ENCODE measurements around the gene BHLHA9. TPM values are rescaled to one million over a fixed set of nuclear protein-coding genes. Genes with fewer than 3 reads are reported as not detected.

Gene BHLHA9
- total RNA-seq, 1 experiment from 2014 or later = 0.21 TPM

GRCh38 chr17:1274245-1274608 is 4.0 kb downstream of the BHLHA9 start:
- CTCF ChIA-PET = no interaction called here
- H3K27ac ChIP-seq (ENCODE audit: low read length) = no peak overlapping the region
- H3K4me3 ChIP-seq (ENCODE audit: low read depth in 2 of 2, low read length in 2 of 2) = no peak overlapping the region
- H3K27me3 ChIP-seq (ENCODE audit: control insufficient read depth, insufficient read depth, low read length) = no peaks in the 10 kb centered on the region
- POLR2A ChIA-PET = no interaction called here
- ATAC-seq = no peak
- TF ChIP-seq POLR2AphosphoS5 (IDR thresholded peaks at IDR 0.05; ENCODE audit: low read depth, low read length) = no peak
- no peak for TF ChIP-seq SIN3A (IDR thresholded peaks at IDR 0.05; ENCODE audit: borderline replicate concordance, insufficient read depth, low read depth, low read length)
- TF ChIP-seq TCF7L2 (IDR thresholded peaks at IDR 0.05; ENCODE audit: low read depth, low read length) = no peak
- no peak for TF ChIP-seq REST (IDR thresholded peaks at IDR 0.05; ENCODE audit: insufficient read depth in 1 of 2, low read depth in 2 of 2, low read length in 1 of 2)
- no peak for TF ChIP-seq CTCF (IDR thresholded peaks at IDR 0.05)
- intact Hi-C loops (cut with micrococcal nuclease; ENCODE audit: unreplicated experiment) = no loop called here
- no peaks in the 10 kb centered on the region for H3K9me3 ChIP-seq (ENCODE audit: control insufficient read depth, insufficient read depth, low read depth, low read length)
- in situ Hi-C loops (cut with HindIII; ENCODE audit: low pct_unique_long_range_greater_than_20kb, low sequenced_read_pairs) = no loop called here
- H3K36me3 ChIP-seq (ENCODE audit: control insufficient read depth, insufficient read depth, low read length) = no peaks in the 10 kb centered on the region
- no peak for DNase-seq (ENCODE audit: low read depth, low spot score)
- BruUV-seq (replicated peaks) = no TSS peak
- no peaks in the 10 kb centered on the region for H3K4me1 ChIP-seq (ENCODE audit: control insufficient read depth, insufficient read depth, low read length)

GRCh38 chr17:1275205-1275961 is 5.1 kb downstream of the BHLHA9 start:
- Histone ChIP-seq H3K27ac (ENCODE audit: low read length) (no peak overlapping the region), H3K36me3 (ENCODE audit: control insufficient read depth, insufficient read depth, low read length) (no peaks in the 10 kb centered on the region), H3K4me1 (ENCODE audit: control insufficient read depth, insufficient read depth, low read length) (no peaks in the 10 kb centered on the region), H3K4me3 (ENCODE audit: low read depth in 2 of 2, low read length in 2 of 2) (no peak overlapping the region), H3K27me3 (ENCODE audit: control insufficient read depth, insufficient read depth, low read length) (no peaks in the 10 kb centered on the region), H3K9me3 (ENCODE audit: control insufficient read depth, insufficient read depth, low read depth, low read length) (no peaks in the 10 kb centered on the region)
- intact Hi-C loops (cut with micrococcal nuclease; ENCODE audit: unreplicated experiment) = no loop called here
- no peak for DNase-seq (ENCODE audit: low read depth, low spot score)
- in situ Hi-C loops (cut with HindIII; ENCODE audit: low pct_unique_long_range_greater_than_20kb, low sequenced_read_pairs) = no loop called here
- POLR2A ChIA-PET = no interaction called here
- CTCF ChIA-PET = no interaction called here
- no peak for ATAC-seq
- BruUV-seq (replicated peaks) = no TSS peak
- TF ChIP-seq CTCF (IDR thresholded peaks at IDR 0.05) = no peak
- no peak; the same call in 1 of the 2 replicates for TF ChIP-seq TCF7L2 (IDR thresholded peaks at IDR 0.05; ENCODE audit: low read depth, low read length)
- no peak for TF ChIP-seq POLR2AphosphoS5 (IDR thresholded peaks at IDR 0.05; ENCODE audit: low read depth, low read length)
- TF ChIP-seq SIN3A (IDR thresholded peaks at IDR 0.05; ENCODE audit: borderline replicate concordance, insufficient read depth, low read depth, low read length) = no peak
- TF ChIP-seq REST (IDR thresholded peaks at IDR 0.05; ENCODE audit: insufficient read depth in 1 of 2, low read depth in 2 of 2, low read length in 1 of 2) = no peak

Measured in Panc1 (cell line).